Sigmoid colon (tissue), 4 donors: ENCODE measurements around the gene GRIA1.

Experiments
- EP300 ChIP-seq, 4 donors: sonication (generic); formaldehyde crosslinking; IDR thresholded peaks; one replicate each; pipeline ENCODE4 v1.6.1; 2017; ENCODE audit warnings: antibody characterized with exemption in 4 of 4
- POLR2A ChIP-seq, 2 donors: fragments of 450-650 bp; IDR thresholded peaks; one replicate each; pipeline ENCODE4 v1.6.1; 2016; ENCODE audit warnings: antibody characterized with exemption in 2 of 2, mild to moderate bottlenecking in 2 of 2, moderate library complexity in 2 of 2
- POLR2AphosphoS5 ChIP-seq, 4 donors: sonication (generic); formaldehyde crosslinking; IDR thresholded peaks; one replicate each; pipeline ENCODE4 v1.6.1; 2017; ENCODE audit warnings: antibody characterized with exemption in 4 of 4
- TF ChIP-seq, protein P1 (sequence below), 4 experiments: fragments of 450-650 bp in 3 of 4; fragments of 200-600 bp in 1 of 4; IDR thresholded peaks; one replicate each; pipeline ENCODE4 v1.5.1; 2016 to 2019; ENCODE audit warnings: antibody characterized with exemption in 4 of 4, mild to moderate bottlenecking in 3 of 4, moderate library complexity in 2 of 4

DNA sequence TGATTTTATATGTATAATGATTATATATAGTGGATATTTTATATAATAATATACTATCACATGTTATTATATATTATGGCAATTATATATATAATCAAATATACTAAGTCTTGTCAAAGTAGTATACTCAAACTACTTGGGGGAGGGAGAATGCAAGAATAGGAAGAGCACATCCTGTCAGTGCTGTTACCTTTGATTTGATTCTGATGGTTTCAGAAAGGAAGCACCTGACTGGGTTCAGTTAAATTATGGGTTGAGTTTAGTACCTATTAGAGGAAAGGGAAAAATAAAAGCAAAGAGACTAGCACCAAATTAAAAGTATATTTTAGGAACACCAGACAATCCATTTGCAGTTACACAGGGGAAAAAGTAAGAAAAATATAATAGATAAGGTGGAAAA, 107.6 kb downstream of the GRIA1 start:
- no peak for TF ChIP-seq POLR2AphosphoS5 (IDR thresholded peaks at IDR 0.05)
- TF ChIP-seq, protein P1, sequence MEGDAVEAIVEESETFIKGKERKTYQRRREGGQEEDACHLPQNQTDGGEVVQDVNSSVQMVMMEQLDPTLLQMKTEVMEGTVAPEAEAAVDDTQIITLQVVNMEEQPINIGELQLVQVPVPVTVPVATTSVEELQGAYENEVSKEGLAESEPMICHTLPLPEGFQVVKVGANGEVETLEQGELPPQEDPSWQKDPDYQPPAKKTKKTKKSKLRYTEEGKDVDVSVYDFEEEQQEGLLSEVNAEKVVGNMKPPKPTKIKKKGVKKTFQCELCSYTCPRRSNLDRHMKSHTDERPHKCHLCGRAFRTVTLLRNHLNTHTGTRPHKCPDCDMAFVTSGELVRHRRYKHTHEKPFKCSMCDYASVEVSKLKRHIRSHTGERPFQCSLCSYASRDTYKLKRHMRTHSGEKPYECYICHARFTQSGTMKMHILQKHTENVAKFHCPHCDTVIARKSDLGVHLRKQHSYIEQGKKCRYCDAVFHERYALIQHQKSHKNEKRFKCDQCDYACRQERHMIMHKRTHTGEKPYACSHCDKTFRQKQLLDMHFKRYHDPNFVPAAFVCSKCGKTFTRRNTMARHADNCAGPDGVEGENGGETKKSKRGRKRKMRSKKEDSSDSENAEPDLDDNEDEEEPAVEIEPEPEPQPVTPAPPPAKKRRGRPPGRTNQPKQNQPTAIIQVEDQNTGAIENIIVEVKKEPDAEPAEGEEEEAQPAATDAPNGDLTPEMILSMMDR (IDR thresholded peaks at IDR 0.05) = no peak
- TF ChIP-seq POLR2A (IDR thresholded peaks at IDR 0.05) = no peak
- no peak for TF ChIP-seq EP300 (IDR thresholded peaks at IDR 0.05)
